BLaER1 treated with 17β-estradiol and CSF1 and Interleukin-3, amounts not matched to agents 10 nM and 100 nM (cell line): Measurements from ENCODE around the gene APBA1.

Experiments
- H3K27ac ChIP-seq, 11 experiments: shearing (Covaris generic); formaldehyde crosslinking; 2 replicates each; pipeline ENCODE4 v1.8.1; 2022
- H3K27me3 ChIP-seq, 11 experiments: shearing (Covaris generic); formaldehyde crosslinking; 2 replicates each; pipeline ENCODE4 v1.8.1; 2022
- H3K36me3 ChIP-seq, 11 experiments: shearing (Covaris generic); formaldehyde crosslinking; 2 replicates each; pipeline ENCODE4 v1.8.1; 2022
- H3K4me1 ChIP-seq, 10 experiments: shearing (Covaris generic); formaldehyde crosslinking; 2 replicates each; pipeline ENCODE4 v1.8.1; 2022
- H3K4me2 ChIP-seq, 11 experiments: shearing (Covaris generic); formaldehyde crosslinking; 2 replicates each; pipeline ENCODE4 v1.8.1; 2022
- H3K4me3 ChIP-seq, 10 experiments: shearing (Covaris generic); formaldehyde crosslinking; 2 replicates each; pipeline ENCODE4 v1.8.1; 2022
- H3K9ac ChIP-seq, 11 experiments: shearing (Covaris generic); formaldehyde crosslinking; 2 replicates each; pipeline ENCODE4 v1.8.1; 2022
- H3K9me3 ChIP-seq, 11 experiments: shearing (Covaris generic); formaldehyde crosslinking; replicated peaks in 1 of 11; 2 replicates each; pipeline ENCODE4 v1.8.1; 2022
- H4K20me1 ChIP-seq, 11 experiments: shearing (Covaris generic); formaldehyde crosslinking; 2 replicates each; pipeline ENCODE4 v1.8.1; 2022
- Cebpa-rat ChIP-seq, 11 experiments: shearing (Covaris generic); IDR thresholded peaks; 2 replicates each; pipeline ENCODE4 v1.8.1; 2022

APBA1 gene

GRCh38 chr9:69554945-69555344 lies 117.2 kb downstream of the APBA1 start:
- H3K4me1 ChIP-seq: peaks cover 13 to 34% (median 22%) of the 10 kb centered on the region in 10 experiments
- H4K20me1 ChIP-seq: no peaks in the 10 kb centered on the region
- H3K27ac ChIP-seq: no peak overlapping the region
- no peaks in the 10 kb centered on the region for H3K27me3 ChIP-seq
- H3K36me3 ChIP-seq: no peaks in the 10 kb centered on the region
- peak overlapping the region in 8 of 11 experiments; percentile 2 to 51 (median 24); a peak in 9 of 22 replicates for H3K4me2 ChIP-seq
- H3K4me3 ChIP-seq: no peak overlapping the region
- H3K9me3 ChIP-seq: no peaks in the 10 kb centered on the region
- no peak for TF ChIP-seq Cebpa-rat (IDR thresholded peaks at IDR 0.05)
- H3K9ac ChIP-seq: no peak overlapping the region

- Histone ChIP-seq H3K4me1 (peaks cover 0 to 39% (median 28%) of the 10 kb centered on the region in 10 experiments; a peak in 17 of 20 replicates), H3K4me3 (no peak overlapping the region), H3K9ac (no peak overlapping the region), H4K20me1 (peaks cover 0 to 3% (median 0%) of the 10 kb centered on the region in 11 experiments; a peak in 1 of 22 replicates), H3K9me3 (peaks cover 0 to 13% (median 7%) of the 10 kb centered on the region in 11 experiments; a peak in 9 of 22 replicates), H3K27ac (no peak overlapping the region), H3K4me2 (peak overlapping the region in 9 of 11 experiments; percentile 1 to 49 (median 25); a peak in 11 of 22 replicates), H3K36me3 (peaks cover 0 to 7% (median 0%) of the 10 kb centered on the region in 11 experiments; a peak in 2 of 22 replicates), H3K27me3 (no peaks in the 10 kb centered on the region)
- no peak for TF ChIP-seq Cebpa-rat (IDR thresholded peaks at IDR 0.05)
These were observed 122.6 kb downstream of the APBA1 start for GRCh38 chr9:69549310-69550202.

- Histone ChIP-seq H3K4me2 (peak overlapping the region in 5 of 11 experiments; percentile 9 to 41 (median 28); a peak in 6 of 22 replicates), H3K4me1 (peaks cover 2 to 42% (median 30%) of the 10 kb centered on the region in 10 experiments; a peak in 19 of 20 replicates), H3K9me3 (peaks cover 0 to 13% (median 7%) of the 10 kb centered on the region in 11 experiments; a peak in 9 of 22 replicates), H3K27me3 (no peaks in the 10 kb centered on the region), H3K27ac (no peak overlapping the region), H4K20me1 (peaks cover 0 to 3% (median 0%) of the 10 kb centered on the region in 11 experiments; a peak in 1 of 22 replicates), H3K9ac (no peak overlapping the region), H3K36me3 (peaks cover 0 to 7% (median 0%) of the 10 kb centered on the region in 11 experiments; a peak in 2 of 22 replicates), H3K4me3 (no peak overlapping the region)
- no peak for TF ChIP-seq Cebpa-rat (IDR thresholded peaks at IDR 0.05)
These were observed 123.5 kb downstream of the APBA1 start for GRCh38 chr9:69548681-69549080.

GRCh38 chr9:69546265-69546664 lies 125.9 kb downstream of the APBA1 start:
- Histone ChIP-seq H4K20me1 (peaks cover 0 to 3% (median 0%) of the 10 kb centered on the region in 11 experiments; a peak in 2 of 22 replicates), H3K4me2 (peak overlapping the region in 9 of 11 experiments; percentile 3 to 72 (median 57); a peak in 16 of 22 replicates), H3K4me3 (no peak overlapping the region), H3K9ac (no peak overlapping the region), H3K4me1 (peaks cover 19 to 59% (median 43%) of the 10 kb centered on the region in 10 experiments), H3K27ac (no peak overlapping the region), H3K9me3 (peaks cover 0 to 13% (median 7%) of the 10 kb centered on the region in 11 experiments; a peak in 9 of 22 replicates), H3K27me3 (no peaks in the 10 kb centered on the region), H3K36me3 (peaks cover 0 to 7% (median 0%) of the 10 kb centered on the region in 11 experiments; a peak in 2 of 22 replicates)
- TF ChIP-seq Cebpa-rat (IDR thresholded peaks at IDR 0.05): no peak

- Histone ChIP-seq H3K4me2 (peak overlapping the region in 10 of 11 experiments; percentile 37 to 76 (median 54); a peak in 20 of 22 replicates), H3K9me3 (peaks cover 0 to 7% (median 6%) of the 10 kb centered on the region in 11 experiments; a peak in 9 of 22 replicates), H3K36me3 (peaks cover 0 to 4% (median 0%) of the 10 kb centered on the region in 11 experiments; a peak in 2 of 22 replicates), H3K9ac (peak overlapping the region in 5 of 11 experiments; percentile 7 to 53 (median 32); a peak in 4 of 22 replicates), H4K20me1 (peaks cover 0 to 3% (median 0%) of the 10 kb centered on the region in 11 experiments; a peak in 2 of 22 replicates), H3K4me1 (peaks cover 16 to 52% (median 35%) of the 10 kb centered on the region in 10 experiments), H3K27ac (peak overlapping the region in 1 of 11 experiments; percentile 37; a peak in 1 of 22 replicates), H3K4me3 (no peak overlapping the region), H3K27me3 (no peaks in the 10 kb centered on the region)
- TF ChIP-seq Cebpa-rat (IDR thresholded peaks at IDR 0.05): no peak
These were observed 129.0 kb downstream of the APBA1 start for GRCh38 chr9:69542942-69543704.

GRCh38 chr9:69542058-69542457 lies 130.1 kb downstream of the APBA1 start:
- Histone ChIP-seq H3K27ac (no peak overlapping the region), H4K20me1 (peaks cover 0 to 3% (median 0%) of the 10 kb centered on the region in 11 experiments; a peak in 2 of 22 replicates), H3K4me3 (no peak overlapping the region), H3K27me3 (no peaks in the 10 kb centered on the region), H3K9ac (no peak overlapping the region), H3K4me1 (peaks cover 16 to 49% (median 33%) of the 10 kb centered on the region in 10 experiments), H3K9me3 (no peaks in the 10 kb centered on the region), H3K4me2 (peak overlapping the region in 4 of 11 experiments; percentile 50 to 76 (median 66); a peak in 3 of 22 replicates), H3K36me3 (no peaks in the 10 kb centered on the region)
- TF ChIP-seq Cebpa-rat (IDR thresholded peaks at IDR 0.05): no peak

GRCh38 chr9:69535911-69536310 lies 136.3 kb downstream of the APBA1 start:
- no peaks in the 10 kb centered on the region for H3K27me3 ChIP-seq
- no peak overlapping the region for H3K4me3 ChIP-seq
- no peak for TF ChIP-seq Cebpa-rat (IDR thresholded peaks at IDR 0.05)
- H3K4me2 ChIP-seq: no peak overlapping the region
- no peak overlapping the region for H3K27ac ChIP-seq
- no peaks in the 10 kb centered on the region for H3K36me3 ChIP-seq
- H4K20me1 ChIP-seq: no peaks in the 10 kb centered on the region
- H3K9me3 ChIP-seq: no peaks in the 10 kb centered on the region
- no peaks in the 10 kb centered on the region for H3K4me1 ChIP-seq
- H3K9ac ChIP-seq: no peak overlapping the region

GRCh38 chr9:69535286-69535832 lies 136.8 kb downstream of the APBA1 start:
- Histone ChIP-seq H4K20me1 (no peaks in the 10 kb centered on the region), H3K9ac (no peak overlapping the region), H3K4me3 (no peak overlapping the region), H3K27ac (no peak overlapping the region), H3K27me3 (no peaks in the 10 kb centered on the region), H3K4me1 (no peaks in the 10 kb centered on the region), H3K4me2 (no peak overlapping the region), H3K9me3 (peaks cover 0 to 2% (median 0%) of the 10 kb centered on the region in 11 experiments; a peak in 2 of 22 replicates), H3K36me3 (no peaks in the 10 kb centered on the region)
- no peak for TF ChIP-seq Cebpa-rat (IDR thresholded peaks at IDR 0.05)
